Skin of body (tissue), 2 donors: ENCODE data around the gene HPS5. TPM values are rescaled to one million over a fixed set of nuclear protein-coding genes. Genes with fewer than 3 reads are reported as not detected.
"Not testable (repeated sequence)": the region's sequence is repeated elsewhere in the genome, so short reads cannot be mapped to it uniquely, and the experiment has no call there.

Source experiments
- DNase-seq: peaks from one replicate; lab custom pipeline; 2025; lab: John Stamatoyannopoulos, UW
- total RNA-seq: library from RNA; depleted of rRNA; stranded (reverse); fragments of >200 nt; gene quantifications from one replicate; pipeline ENCODE4 v1.2.3, GENCODE V29; 2014

Gene HPS5
- total RNA-seq, 1 donor from 2014 or later = 32.8 TPM

- no peak for DNase-seq
These were observed 50.7 kb downstream of the HPS5 start for GRCh38 chr11:18271206-18271605.

- no peak for DNase-seq
These were observed 51.8 kb downstream of the HPS5 start for GRCh38 chr11:18270102-18270501.

GRCh38 chr11:18269252-18269651 is 52.7 kb downstream of the HPS5 start:
- DNase-seq = not testable (repeated sequence)

GRCh38 chr11:18267335-18268133 is 54.4 kb downstream of the HPS5 start:
- DNase-seq = not testable (repeated sequence)

- DNase-seq = no peak
These were observed 56.0 kb downstream of the HPS5 start, which contains the start of gene SAA1 for GRCh38 chr11:18265949-18266348. SAA1 (plus strand) TSS chr11:18266264; CDS start chr11:18266888, 624 bp downstream.

- no peak for DNase-seq
These were observed 57.0 kb downstream of the HPS5 start for GRCh38 chr11:18264677-18265555.

- DNase-seq = no peak
These were observed 57.9 kb downstream of the HPS5 start for GRCh38 chr11:18264035-18264434.

- DNase-seq = not testable (repeated sequence)
These were observed 59.1 kb downstream of the HPS5 start for GRCh38 chr11:18262681-18263350.

- no peak for DNase-seq
These were observed 60.2 kb downstream of the HPS5 start for GRCh38 chr11:18261721-18262120.

- no peak for DNase-seq
These were observed 62.7 kb downstream of the HPS5 start for GRCh38 chr11:18259259-18259658.

GRCh38 chr11:18254781-18255361 is 67.1 kb downstream of the HPS5 start:
- DNase-seq = no peak

- no peak for DNase-seq
These were observed 68.1 kb downstream of the HPS5 start for GRCh38 chr11:18253778-18254338.

GRCh38 chr11:18253233-18253632 is 68.7 kb downstream of the HPS5 start:
- DNase-seq = no peak

GRCh38 chr11:18248561-18248960 is 73.4 kb downstream of the HPS5 start, which contains the start of gene SAA2:
SAA2 (minus strand) TSS chr11:18248668; CDS start chr11:18248011, 657 bp downstream.
- DNase-seq = no peak

GRCh38 chr11:18247191-18247581 is 74.8 kb downstream of the HPS5 start:
- DNase-seq = not testable (repeated sequence)

- DNase-seq = not testable (repeated sequence)
These were observed 75.4 kb downstream of the HPS5 start for GRCh38 chr11:18246379-18247190.

GRCh38 chr11:18245396-18245795 is 76.5 kb downstream of the HPS5 start:
- DNase-seq = no peak

GRCh38 chr11:18243783-18244362 is 78.1 kb downstream of the HPS5 start:
- no peak for DNase-seq

GRCh38 chr11:18239655-18240054 is 82.3 kb downstream of the HPS5 start:
- DNase-seq = no peak
